ENCODE measurements around the gene RARG.
"Not testable (repeated sequence)": the region's sequence is repeated elsewhere in the genome, so short reads cannot be mapped to it uniquely, and the experiment has no call there.

RARG gene

DNA sequence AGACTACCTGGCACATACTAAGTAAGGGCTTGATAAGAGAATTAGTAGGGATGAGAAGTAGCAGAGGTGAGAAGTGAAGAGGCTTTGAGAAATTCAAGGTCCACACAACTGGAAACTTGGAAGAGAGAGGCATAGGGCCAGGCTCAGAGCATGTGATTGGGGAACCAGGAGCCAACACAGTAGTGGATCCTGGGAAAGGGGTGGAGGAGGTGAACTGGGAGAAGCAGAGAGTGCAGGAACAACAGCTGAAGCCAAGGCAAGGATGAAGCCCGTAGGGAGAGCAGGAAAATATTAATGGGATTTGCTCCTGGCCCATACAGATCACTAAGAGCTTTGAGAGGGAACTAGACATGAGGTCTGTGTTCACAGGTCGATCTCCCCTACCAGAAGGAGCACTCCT is 23.6 kb downstream of the RARG start:
- DNase-seq (ENCODE audit: low spot score), result no peak

GRCh38 chr12:53207042-53207441 is 25.0 kb downstream of the RARG start, which contains the start of gene ITGB7:
TSS of gene ITGB7 (minus strand) at chr12:53207251. CDS start at chr12:53200443, 6,808 bp downstream.
- DNase-seq (ENCODE audit: low spot score), result no peak

DNA sequence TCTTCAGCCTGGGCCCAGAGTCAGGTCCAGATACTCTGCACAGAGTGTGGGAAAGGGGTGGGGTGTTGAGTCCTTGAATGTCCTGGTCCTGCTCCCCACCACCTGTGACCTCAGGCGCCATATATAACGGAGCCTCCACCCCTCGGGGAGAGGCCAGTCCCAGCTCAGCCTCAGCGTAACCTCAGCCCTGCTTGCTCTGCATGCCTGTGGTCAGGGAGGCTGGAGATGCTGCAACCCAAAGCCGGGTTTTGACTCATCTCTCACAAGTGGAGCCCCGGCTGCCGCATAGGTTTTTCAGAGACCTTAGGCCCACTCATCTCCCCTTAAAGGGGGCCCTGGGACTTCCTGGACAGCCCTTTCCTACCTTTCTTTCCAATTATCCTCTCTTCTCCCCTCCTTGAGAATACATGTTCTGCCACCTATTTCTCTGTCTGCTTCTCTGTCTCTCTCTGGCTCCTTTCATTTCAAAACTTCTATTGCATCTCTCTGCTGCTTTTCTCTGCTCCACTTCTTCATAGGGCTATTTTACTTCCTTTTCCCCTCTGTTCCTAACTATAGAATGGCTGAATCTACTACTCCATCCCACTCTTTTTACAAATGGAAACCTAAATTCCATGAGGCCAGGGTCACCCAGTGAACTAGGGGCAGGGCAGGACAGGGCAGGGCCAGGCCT is 26.1 kb downstream of the RARG start:
- DNase-seq (ENCODE audit: low spot score), result no peak

DNA sequence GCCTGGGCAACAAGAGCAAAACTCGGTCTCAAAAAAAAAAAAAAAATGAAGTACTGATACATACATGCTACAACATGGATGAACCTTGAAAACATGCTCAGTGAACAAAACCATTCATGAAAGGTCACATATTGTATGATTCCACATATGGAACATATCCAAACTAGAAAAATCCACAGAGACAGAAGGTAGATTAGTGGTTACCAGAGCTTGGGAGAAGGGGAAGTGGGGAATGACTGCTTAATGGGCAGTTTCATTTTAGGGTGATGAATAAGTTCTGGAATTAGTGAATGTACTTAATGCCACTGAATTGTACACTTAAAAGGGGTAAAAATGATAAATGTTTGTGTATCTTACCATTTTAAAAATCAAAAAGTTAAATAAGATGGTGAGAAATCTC is 27.7 kb downstream of the RARG start:
- no peak for DNase-seq (ENCODE audit: low spot score)

GRCh38 chr12:53202316-53202715 is 29.7 kb downstream of the RARG start:
- DNase-seq (ENCODE audit: low spot score), result not testable (repeated sequence)

- DNase-seq (ENCODE audit: low spot score), result no peak
These were observed 30.4 kb downstream of the RARG start for GRCh38 chr12:53201639-53202038.

- DNase-seq (ENCODE audit: low spot score), result no peak
These were observed 30.9 kb downstream of the RARG start for GRCh38 chr12:53201177-53201541.

DNA sequence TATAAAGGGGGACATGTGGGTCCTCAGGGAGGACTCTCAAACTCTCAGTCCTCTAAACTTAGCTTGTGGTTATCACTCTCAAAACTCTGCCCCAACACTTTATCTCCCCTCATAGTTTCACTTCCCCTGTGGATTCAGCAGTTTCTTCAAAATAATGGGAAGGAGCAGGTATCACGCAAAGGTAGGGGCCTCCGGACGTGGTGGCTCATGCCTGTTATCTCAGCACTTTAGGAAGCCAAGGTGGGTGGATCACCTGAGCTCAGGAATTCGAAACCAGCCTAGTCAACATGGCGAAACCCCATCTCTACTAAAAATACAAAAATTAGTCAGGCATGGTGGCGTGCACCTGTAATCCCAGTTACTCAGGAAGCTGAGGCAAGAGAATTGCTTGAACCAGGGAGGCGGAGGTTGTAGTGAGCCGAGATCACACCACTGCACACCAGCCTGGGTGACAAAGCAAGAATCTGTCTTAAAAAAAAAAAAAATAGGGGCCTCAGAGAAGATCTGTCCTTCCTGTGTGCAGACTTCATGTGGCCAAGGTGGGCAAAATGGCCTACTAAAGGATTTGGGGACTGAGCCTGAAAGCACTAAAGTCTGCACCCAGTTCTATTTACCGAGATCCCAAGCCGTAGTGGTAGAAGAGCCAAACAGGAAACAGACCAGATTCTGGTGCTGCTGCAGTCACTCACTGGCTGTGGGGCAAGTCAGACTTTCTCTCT is 31.4 kb downstream of the RARG start:
- DNase-seq (ENCODE audit: low spot score), result no peak

GRCh38 chr12:53200107-53200457 is 31.9 kb downstream of the RARG start:
- DNase-seq (ENCODE audit: low spot score), result no peak

DNA sequence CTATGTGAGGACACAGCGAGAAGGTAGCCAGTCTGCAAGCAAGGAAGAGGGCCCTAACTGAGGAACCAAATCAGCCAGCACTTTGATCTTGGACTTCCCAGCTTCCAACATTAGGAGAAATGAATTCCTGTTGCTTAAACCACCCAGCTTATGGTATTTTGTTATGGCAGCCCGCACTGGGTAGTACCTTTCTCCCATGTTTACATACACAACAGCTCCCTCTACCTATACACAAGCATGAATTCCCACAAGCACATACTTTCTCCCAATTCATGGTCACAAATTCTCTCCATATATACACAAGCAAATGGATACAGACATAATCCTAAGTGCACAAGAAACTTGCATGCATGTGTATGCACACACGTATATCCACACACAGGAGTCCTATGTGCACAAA is 32.3 kb downstream of the RARG start:
- no peak for DNase-seq (ENCODE audit: low spot score)

GRCh38 chr12:53198486-53199110 is 33.4 kb downstream of the RARG start:
- no peak for DNase-seq (ENCODE audit: low spot score)

GRCh38 chr12:53197011-53197640 is 34.9 kb downstream of the RARG start:
- DNase-seq (ENCODE audit: low spot score), result no peak

- DNase-seq (ENCODE audit: low spot score), result no peak
These were observed 35.5 kb downstream of the RARG start for GRCh38 chr12:53196486-53196885.

GRCh38 chr12:53195516-53196420 is 36.2 kb downstream of the RARG start:
- DNase-seq (ENCODE audit: low spot score), result no peak

GRCh38 chr12:53194973-53195372 is 37.0 kb downstream of the RARG start:
- no peak for DNase-seq (ENCODE audit: low spot score)

- DNase-seq (ENCODE audit: low spot score), result no peak
These were observed 37.9 kb downstream of the RARG start for GRCh38 chr12:53193985-53194716.

DNA sequence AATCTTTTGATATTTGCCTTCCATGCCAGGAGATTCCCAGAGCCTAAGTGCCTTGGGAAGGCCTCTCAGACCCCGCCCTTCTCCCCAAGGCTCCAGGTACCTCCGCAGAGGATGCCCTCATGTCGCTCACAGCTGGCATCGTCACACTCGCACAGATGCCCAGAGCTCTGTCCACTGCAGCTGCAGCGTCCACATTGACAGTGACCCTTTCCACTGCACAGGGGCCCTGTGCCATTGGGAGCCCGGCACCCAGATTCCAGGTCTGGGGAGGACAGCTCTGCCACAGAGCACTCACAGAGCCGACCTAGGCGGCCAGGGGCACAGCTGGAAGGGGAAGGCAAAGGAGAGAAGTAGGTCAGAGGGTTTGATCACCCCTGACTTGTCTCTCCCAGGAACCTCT is 39.0 kb downstream of the RARG start:
- no peak for DNase-seq (ENCODE audit: low spot score)

DNA sequence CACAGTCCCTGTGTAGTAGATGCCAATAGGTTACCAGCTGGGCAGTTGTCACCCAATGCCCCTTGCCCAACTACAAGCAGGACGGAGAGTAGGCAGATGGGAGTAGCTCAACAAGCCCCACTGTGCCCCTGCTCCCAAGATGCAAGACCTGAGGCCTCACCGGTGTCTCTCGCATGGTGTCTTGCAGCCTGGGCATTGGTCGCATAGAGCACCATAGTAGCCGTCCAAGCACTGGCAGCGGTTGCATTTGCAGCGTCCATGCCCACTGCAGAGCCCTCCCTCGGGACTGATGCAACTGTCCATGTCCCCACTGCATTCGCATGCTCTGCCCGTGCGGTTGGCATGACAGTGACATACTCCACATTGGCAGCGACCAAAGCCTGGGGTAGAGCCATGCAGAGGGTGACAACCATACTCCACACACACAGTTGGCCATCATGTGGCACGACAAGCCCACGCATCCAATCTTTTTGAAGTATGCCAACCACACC is 39.4 kb downstream of the RARG start:
- no peak for DNase-seq (ENCODE audit: low spot score)

DNA sequence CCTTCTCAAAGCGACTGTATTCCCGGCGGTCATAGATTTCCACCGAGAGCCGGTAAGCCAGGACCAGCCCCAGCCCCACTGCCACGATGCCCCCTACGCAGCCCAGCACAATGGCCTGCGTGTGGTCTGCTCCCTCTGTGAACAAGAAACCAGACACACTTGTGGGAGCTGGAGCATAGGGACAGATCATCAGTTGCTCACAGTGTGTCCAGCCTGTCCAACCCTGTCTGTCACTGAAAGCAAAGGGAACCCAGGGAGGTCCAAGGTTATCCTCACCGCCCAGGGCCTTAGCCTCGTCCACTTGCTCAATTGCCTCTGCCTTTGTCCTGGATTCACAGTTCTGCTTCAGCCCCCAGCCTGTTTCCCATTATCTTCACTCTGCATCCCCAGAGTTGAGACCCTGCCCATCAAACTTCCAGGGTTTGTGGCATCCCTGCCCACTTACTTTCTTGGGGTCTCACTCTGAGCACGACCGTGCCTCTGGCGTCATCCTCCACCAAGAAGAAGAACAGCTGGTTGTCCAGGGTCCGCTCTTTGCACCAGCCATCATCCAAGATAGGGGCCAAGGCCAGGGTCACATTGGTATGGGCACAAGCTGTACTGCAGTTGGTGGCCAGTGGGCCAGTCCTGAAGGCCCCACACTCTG is 40.0 kb downstream of the RARG start:
- DNase-seq (ENCODE audit: low spot score), result no peak

DNA sequence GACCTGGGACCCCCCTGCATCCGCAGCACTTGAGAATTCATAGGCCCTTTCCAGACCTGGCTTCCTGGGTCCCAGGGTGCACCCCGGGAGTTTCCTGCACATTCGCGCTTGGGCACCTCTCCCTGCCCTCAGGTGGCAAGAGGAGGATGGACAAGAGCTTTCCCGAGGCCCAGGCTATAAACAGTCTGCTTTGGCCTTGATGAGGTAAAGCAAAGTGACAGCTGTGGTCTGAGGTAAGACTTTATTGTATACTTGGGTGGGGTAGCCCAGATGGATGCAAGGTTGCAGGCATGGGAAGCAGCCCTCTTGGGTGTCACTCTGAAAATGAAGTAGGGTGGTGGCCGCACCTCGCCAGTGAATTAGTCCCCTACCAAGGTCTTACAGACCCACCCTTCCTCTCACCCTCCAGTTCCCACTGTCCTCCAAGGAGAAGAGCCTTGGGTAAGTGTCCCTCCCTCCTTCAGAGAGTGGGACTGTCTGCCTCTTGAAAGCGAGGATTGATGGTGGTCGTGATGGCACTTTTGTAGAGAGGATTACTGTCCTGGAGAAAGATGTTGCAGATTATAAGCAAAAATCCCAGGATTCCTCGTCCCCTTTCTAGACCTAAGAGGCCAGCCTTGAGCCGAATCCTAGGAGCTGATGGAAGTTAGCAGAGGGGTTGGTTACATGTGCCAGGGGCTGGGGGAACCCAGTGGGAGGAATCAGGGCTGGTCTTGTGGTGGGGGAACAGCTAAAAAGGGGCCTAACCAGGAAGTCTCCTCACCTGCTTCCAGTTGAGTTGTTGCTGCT is 40.7 kb downstream of the RARG start:
- no peak for DNase-seq (ENCODE audit: low spot score)

All from hematopoietic multipotent progenitor cell treated with erythropoietin and hydrocortisone succinate and interleukin-3 and kit ligand, for 15 days (in vitro differentiated cells).